Gastroesophageal sphincter (tissue), 3 donors: ENCODE measurements around the gene GTF2F2.

Experiments used
- CTCF ChIP-seq, 4 experiments: fragments of 200-600 bp in 2 of 4; fragments of 450-650 bp in 2 of 4; sonication (generic) in 1 of 4; IDR thresholded peaks; one replicate each; pipeline ENCODE4 v1.5.1; 2017 to 2019; ENCODE audit warnings: antibody characterized with exemption in 4 of 4, mild to moderate bottlenecking in 2 of 4, moderate library complexity in 2 of 4
- EP300 ChIP-seq: sonication (generic); formaldehyde crosslinking; IDR thresholded peaks from one replicate; pipeline ENCODE4 v1.6.1; 2017; ENCODE audit warnings: antibody characterized with exemption, mild to moderate bottlenecking
- POLR2A ChIP-seq, 2 donors: fragments of 450-650 bp; IDR thresholded peaks; one replicate each; pipeline ENCODE4 v1.6.1; 2017; ENCODE audit warnings: antibody characterized with exemption in 2 of 2, mild to moderate bottlenecking in 2 of 2, moderate library complexity in 1 of 2
- POLR2AphosphoS5 ChIP-seq: sonication (generic); formaldehyde crosslinking; IDR thresholded peaks from one replicate; pipeline ENCODE4 v1.6.1; 2017; ENCODE audit warnings: antibody characterized with exemption

- no peak for TF ChIP-seq CTCF (IDR thresholded peaks at IDR 0.05)
- no peak for TF ChIP-seq POLR2AphosphoS5
- no peak for TF ChIP-seq POLR2A (IDR thresholded peaks at IDR 0.05)
- no peak for TF ChIP-seq EP300
Observed at GRCh38 chr13:45092663-45093062, 27.6 kb upstream of the GTF2F2 start.
